HG03135 (cell line): ENCODE data around the gene PDE9A.
"Not testable (repeated sequence)": the region's sequence is repeated elsewhere in the genome, so short reads cannot be mapped to it uniquely, and the experiment has no call there.

ENCODE experiments used
- ATAC-seq: cut with Tn5 transposase; IDR thresholded peaks from one replicate; pipeline ENCODE4 v1.9.1; 2021; ENCODE audit warnings: mild to moderate bottlenecking, moderate library complexity; ENCODE audit not compliant: unreplicated experiment

Gene PDE9A

GRCh38 chr21:42784896-42785451 is 131.6 kb downstream of the PDE9A start:
- ATAC-seq: no peak

GRCh38 chr21:42785666-42786427 is 132.4 kb downstream of the PDE9A start:
- ATAC-seq: no peak

GRCh38 chr21:42786884-42787283 is 133.5 kb downstream of the PDE9A start:
- ATAC-seq: no peak

- ATAC-seq: no peak
Observed at GRCh38 chr21:42787613-42788012, 134.2 kb downstream of the PDE9A start.

GRCh38 chr21:42790520-42791065 is 137.2 kb downstream of the PDE9A start:
- ATAC-seq: no peak

- no peak for ATAC-seq
Observed at GRCh38 chr21:42793774-42794173, 140.4 kb downstream of the PDE9A start.

GRCh38 chr21:42794551-42794950 is 141.1 kb downstream of the PDE9A start:
- no peak for ATAC-seq

GRCh38 chr21:42796327-42797062 is 143.1 kb downstream of the PDE9A start:
- no peak for ATAC-seq

GRCh38 chr21:42797522-42797921 is 144.1 kb downstream of the PDE9A start:
- no peak for ATAC-seq

- ATAC-seq: no peak
Observed at GRCh38 chr21:42798106-42798505, 144.7 kb downstream of the PDE9A start.

GRCh38 chr21:42799516-42799915 is 146.1 kb downstream of the PDE9A start:
- ATAC-seq: no peak

GRCh38 chr21:42799948-42800347 is 146.5 kb downstream of the PDE9A start:
- ATAC-seq: no peak

GRCh38 chr21:42801616-42802015 is 148.2 kb downstream of the PDE9A start:
- not testable (repeated sequence) for ATAC-seq

- ATAC-seq: no peak
Observed at GRCh38 chr21:42806509-42807140, 153.2 kb downstream of the PDE9A start.

- not testable (repeated sequence) for ATAC-seq
Observed at GRCh38 chr21:42807293-42807895, 154.0 kb downstream of the PDE9A start.

- no peak for ATAC-seq
Observed at GRCh38 chr21:42807938-42808613, 154.7 kb downstream of the PDE9A start.

- ATAC-seq: no peak
Observed at GRCh38 chr21:42809171-42809570, 155.8 kb downstream of the PDE9A start.

- ATAC-seq: no peak
Observed at GRCh38 chr21:42809577-42810475, 156.4 kb downstream of the PDE9A start.

GRCh38 chr21:42811960-42812359 is 158.5 kb downstream of the PDE9A start:
- ATAC-seq: no peak
